Activated naive CD8-positive, alpha-beta T cell treated with anti-CD3 and anti-CD28 coated beads, Interleukin-2, amount 10 ng/mL, durations not matched to agents 7 days and 5 days (primary cell): ENCODE results near the gene TAB2. TPM values are rescaled to one million over a fixed set of nuclear protein-coding genes. Genes with fewer than 3 reads are reported as not detected.

ENCODE experiments used
- ATAC-seq: fragments of 150-1000 bp; cut with Tn5 transposase; one replicate; pipeline ENCODE4 v1.10.0; 2021; ENCODE audit warnings: low read depth, moderate library complexity
- POLR2A ChIA-PET: fragments of 350-600 bp; sonication (Branson Sonifier 250); formaldehyde crosslinking; loops from one replicate; lab custom pipeline; 2021; ENCODE audit warnings: antibody characterized with exemption; lab: Charles Lee
- DNase-seq: peaks from one replicate; pipeline ENCODE4 v3.0.0; 2021
- H3K27ac Mint-ChIP-seq: one replicate; pipeline ENCODE4 v1.8.0; 2022; ENCODE audit warnings: mild to moderate bottlenecking, mixed read lengths
- H3K27me3 Mint-ChIP-seq: one replicate; pipeline ENCODE4 v1.8.0; 2022; ENCODE audit warnings: mild to moderate bottlenecking, moderate library complexity, mixed read lengths
- H3K36me3 Mint-ChIP-seq: one replicate; pipeline ENCODE4 v1.8.0; 2021; ENCODE audit warnings: mild to moderate bottlenecking, mixed read lengths
- H3K4me1 Mint-ChIP-seq: one replicate; pipeline ENCODE4 v1.8.0; 2021; ENCODE audit warnings: mixed read lengths
- H3K4me3 Mint-ChIP-seq: one replicate; pipeline ENCODE4 v1.8.0; 2022; ENCODE audit warnings: mild to moderate bottlenecking, moderate library complexity, mixed read lengths
- H3K9me3 Mint-ChIP-seq: one replicate; pipeline ENCODE4 v1.8.0; 2021; ENCODE audit warnings: mixed read lengths
- total RNA-seq, 2 experiments: library from RNA; stranded (reverse); gene quantifications; one replicate each; pipeline ENCODE4 v1.2.3, GENCODE V29; 2021

The TAB2 gene, protein sequence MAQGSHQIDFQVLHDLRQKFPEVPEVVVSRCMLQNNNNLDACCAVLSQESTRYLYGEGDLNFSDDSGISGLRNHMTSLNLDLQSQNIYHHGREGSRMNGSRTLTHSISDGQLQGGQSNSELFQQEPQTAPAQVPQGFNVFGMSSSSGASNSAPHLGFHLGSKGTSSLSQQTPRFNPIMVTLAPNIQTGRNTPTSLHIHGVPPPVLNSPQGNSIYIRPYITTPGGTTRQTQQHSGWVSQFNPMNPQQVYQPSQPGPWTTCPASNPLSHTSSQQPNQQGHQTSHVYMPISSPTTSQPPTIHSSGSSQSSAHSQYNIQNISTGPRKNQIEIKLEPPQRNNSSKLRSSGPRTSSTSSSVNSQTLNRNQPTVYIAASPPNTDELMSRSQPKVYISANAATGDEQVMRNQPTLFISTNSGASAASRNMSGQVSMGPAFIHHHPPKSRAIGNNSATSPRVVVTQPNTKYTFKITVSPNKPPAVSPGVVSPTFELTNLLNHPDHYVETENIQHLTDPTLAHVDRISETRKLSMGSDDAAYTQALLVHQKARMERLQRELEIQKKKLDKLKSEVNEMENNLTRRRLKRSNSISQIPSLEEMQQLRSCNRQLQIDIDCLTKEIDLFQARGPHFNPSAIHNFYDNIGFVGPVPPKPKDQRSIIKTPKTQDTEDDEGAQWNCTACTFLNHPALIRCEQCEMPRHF
- total RNA-seq = 100 to 1,000 TPM; 115 to 130 TPM

DNA sequence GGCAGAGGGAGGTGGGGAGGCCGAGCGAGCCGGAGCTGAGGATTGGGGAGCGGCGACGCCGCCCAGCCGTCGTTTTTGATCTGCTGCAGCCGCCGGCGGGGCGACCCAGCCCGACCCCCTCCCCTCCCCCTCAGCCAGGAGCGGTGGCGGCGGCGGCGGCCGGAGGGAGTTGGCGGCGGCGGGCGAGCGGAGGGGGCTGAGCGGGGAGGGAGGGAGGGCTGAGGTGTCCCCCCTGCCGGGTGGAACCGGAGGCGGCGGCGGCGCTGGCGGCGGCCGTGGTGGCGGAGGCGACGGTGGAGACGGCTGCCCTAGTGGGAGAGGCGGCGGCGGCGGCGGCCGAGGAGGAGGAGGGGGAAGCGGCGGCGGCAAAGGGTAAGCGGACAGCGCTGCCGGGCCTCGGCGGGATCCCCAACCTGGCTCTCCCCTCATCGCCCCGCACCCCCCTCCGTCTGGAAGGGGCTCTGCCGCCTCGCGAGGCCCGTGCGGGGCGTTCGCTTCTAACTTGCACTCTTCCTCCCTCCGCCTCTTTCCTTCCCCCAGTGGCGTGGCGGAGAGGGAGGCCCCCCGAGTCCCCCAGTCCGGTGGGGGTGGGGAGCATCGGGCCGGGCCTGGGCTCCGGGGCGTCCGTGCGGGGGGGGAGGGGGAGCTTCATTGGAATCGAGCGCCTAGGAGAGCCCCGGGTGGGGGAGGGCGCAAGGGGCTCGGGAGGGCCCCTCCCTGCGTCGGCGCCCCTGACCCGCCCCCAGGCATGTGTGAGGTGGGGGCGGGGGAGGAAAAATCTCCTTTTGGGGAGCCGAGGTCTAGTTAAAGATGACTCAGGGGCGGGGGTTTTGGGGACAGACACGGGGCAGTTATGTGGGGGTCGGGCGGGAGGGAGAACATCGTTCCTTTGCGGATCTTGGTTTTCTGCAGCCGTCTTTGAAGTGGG lies at the start of gene TAB2:
TAB2 (plus strand) TSS at position 69 of the 928 bp plus-strand sequence. CDS start 52,286 bp downstream, outside the sequence.
- peaks cover 8% of the 10 kb centered on the region for H3K9me3 Mint-ChIP-seq
- H3K4me1 Mint-ChIP-seq = peaks cover 33% of the 10 kb centered on the region
- peaks cover 26% of the 10 kb centered on the region for H3K36me3 Mint-ChIP-seq
- POLR2A ChIA-PET = interaction anchor here (0.6 to 4.6 kb wide), 43 partner anchors 7 to 286 kb away, joined by 3 to 31 read pairs (median 4); no protein-coding TSS in a partner anchor
- DNase-seq (peak; percentile 79), ATAC-seq (peak; percentile 38)
- peak within 1 kb of the TSS; percentile 87 for H3K4me3 Mint-ChIP-seq
- no peaks in the 10 kb centered on the region for H3K27me3 Mint-ChIP-seq
- peak within 1 kb of the TSS; percentile 90 for H3K27ac Mint-ChIP-seq

GRCh38 chr6:149268146-149268545 lies 49.4 kb upstream of the TAB2 start:
- DNase-seq (no peak), ATAC-seq (no peak)
- Mint-ChIP-seq H3K4me1 (peaks cover 51% of the 10 kb centered on the region), H3K9me3 (no peaks in the 10 kb centered on the region), H3K27ac (no peak overlapping the region), H3K27me3 (no peaks in the 10 kb centered on the region), H3K36me3 (peaks cover 20% of the 10 kb centered on the region), H3K4me3 (no peak overlapping the region)
- POLR2A ChIA-PET = interaction anchor here (1.0 kb wide), 1 partner anchor 49 kb away, joined by 3 read pairs; the partner anchor contains the start of gene TAB2

DNA sequence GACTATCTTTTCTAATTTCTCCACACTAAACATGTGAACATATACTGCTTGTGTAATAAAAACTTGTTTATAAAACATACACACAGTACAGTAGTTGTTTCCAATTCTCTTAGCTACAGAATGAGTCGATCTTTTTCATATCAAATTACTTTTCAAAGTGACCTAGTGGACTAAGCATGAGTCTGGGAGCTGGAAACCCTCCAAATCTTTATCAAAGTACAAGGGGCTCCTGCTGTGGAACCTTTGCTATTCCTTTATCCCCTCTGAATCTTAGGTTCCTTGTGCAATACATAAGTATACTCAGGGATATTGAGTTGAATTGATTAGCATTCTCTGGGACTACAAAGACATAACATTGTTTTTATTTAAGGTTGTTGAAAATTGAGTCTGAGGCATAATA lies 48.7 kb upstream of the TAB2 start:
- DNase-seq (no peak), ATAC-seq (no peak)
- peaks cover 54% of the 10 kb centered on the region for H3K4me1 Mint-ChIP-seq
- H3K27me3 Mint-ChIP-seq = no peaks in the 10 kb centered on the region
- H3K9me3 Mint-ChIP-seq = peaks cover 1% of the 10 kb centered on the region
- peaks cover 22% of the 10 kb centered on the region for H3K36me3 Mint-ChIP-seq
- H3K27ac Mint-ChIP-seq = no peak overlapping the region
- POLR2A ChIA-PET = no interaction called here
- no peak overlapping the region for H3K4me3 Mint-ChIP-seq

DNA sequence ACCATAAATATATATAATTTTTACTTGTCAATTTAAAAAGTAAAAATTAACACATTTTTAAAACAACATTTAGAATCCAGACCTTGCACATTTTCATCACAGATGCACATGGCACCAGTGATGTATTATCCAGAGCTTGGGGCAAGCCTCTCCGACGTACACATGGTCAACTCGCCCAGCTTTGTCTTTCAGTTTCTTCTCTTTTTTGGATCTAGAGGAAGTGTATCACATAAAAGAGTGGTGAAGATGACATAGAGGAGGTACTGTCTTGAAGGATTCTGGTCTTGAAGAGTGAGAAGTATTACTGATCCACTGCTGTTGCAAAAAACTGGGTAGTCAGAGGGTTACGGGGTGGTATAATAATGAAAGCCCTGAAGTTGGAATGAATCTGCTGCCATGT lies 46.9 kb upstream of the TAB2 start:
- Mint-ChIP-seq H3K9me3 (peaks cover 4% of the 10 kb centered on the region), H3K4me3 (no peak overlapping the region), H3K27ac (no peak overlapping the region), H3K27me3 (no peaks in the 10 kb centered on the region), H3K36me3 (peaks cover 23% of the 10 kb centered on the region), H3K4me1 (peaks cover 43% of the 10 kb centered on the region)
- DNase-seq = no peak
- ATAC-seq = no peak
- POLR2A ChIA-PET = interaction anchor here (1.0 to 2.6 kb wide), 3 partner anchors 8 to 47 kb away, joined by 3 to 14 read pairs (median 5); partner anchors contain the start of gene TAB2

DNA sequence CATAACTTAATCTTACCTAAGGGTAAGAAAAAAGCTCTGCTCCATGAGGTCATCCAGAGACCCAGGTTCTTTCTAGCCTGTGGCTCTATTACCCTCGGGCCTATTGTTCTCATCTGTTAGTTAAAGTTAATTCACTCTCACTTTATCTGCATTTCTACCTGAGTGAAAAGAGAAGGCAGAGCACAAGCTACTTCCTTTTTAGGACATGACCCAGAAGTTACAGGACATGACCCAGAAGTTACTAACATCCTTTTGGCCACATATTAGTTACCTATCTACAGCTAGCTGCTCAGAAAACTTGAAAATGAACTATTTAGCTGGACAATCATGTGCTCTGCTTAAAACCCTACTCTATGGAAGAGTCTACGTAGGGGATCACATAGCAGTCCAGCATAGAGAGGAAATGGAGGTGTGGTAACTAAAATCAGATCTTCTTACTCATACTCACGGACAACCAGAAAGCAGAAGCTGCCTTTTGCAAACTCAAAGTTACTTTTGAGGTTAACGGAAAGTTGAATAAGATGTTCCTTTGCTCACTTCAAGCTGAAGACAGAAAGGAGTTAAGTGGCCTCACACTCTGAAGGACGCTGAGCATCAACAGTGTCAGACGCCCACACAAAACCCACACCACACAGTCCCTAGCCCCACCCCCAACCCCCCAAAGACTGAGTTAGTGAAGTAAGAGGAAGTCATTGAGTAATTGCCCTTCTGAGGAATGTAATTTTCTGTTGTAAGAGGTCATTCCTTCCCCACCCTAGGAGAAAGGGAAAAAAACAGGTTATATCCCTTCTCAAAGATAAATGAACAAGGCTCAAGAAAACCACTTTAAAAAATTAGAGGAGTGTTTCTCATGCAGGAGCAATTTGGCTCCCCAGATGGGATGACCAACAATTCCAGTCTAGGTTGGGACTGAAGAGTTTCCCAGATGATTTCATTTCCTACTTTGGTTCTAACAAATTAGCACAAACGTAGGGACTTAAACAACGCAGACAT lies 45.9 kb upstream of the TAB2 start:
- peaks cover 5% of the 10 kb centered on the region for H3K9me3 Mint-ChIP-seq
- peaks cover 38% of the 10 kb centered on the region for H3K4me1 Mint-ChIP-seq
- H3K4me3 Mint-ChIP-seq = peak overlapping the region; percentile 78
- POLR2A ChIA-PET = interaction anchor here (1.0 to 2.6 kb wide), 4 partner anchors 9 to 176 kb away, joined by 3 to 14 read pairs (median 4); partner anchors contain the start of gene TAB2
- DNase-seq (no peak), ATAC-seq (peak; percentile 84)
- peak overlapping the region; percentile 93 for H3K27ac Mint-ChIP-seq
- H3K27me3 Mint-ChIP-seq = no peaks in the 10 kb centered on the region
- H3K36me3 Mint-ChIP-seq = peaks cover 21% of the 10 kb centered on the region

DNA sequence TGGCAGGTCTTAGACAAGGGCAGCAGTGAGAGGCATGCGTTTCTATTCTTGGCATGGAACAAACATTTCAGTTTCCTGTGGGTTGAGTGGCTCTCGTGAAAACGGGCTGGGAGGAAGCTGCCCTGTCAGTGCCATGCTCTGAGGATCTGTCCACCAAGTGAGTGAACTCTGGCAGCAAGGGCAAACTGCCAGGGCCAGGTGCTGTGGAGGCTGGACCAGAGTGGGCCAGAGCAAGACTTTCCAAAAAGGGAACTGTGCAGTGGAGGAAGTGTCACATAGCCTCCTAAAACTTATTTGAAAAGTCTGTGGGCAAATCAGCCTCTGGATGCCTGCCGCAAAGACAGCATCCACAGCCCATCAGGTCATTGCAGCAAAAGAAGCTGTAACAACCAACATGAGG lies 44.2 kb upstream of the TAB2 start:
- DNase-seq = no peak
- peak overlapping the region; percentile 4 for H3K4me3 Mint-ChIP-seq
- peaks cover 35% of the 10 kb centered on the region for H3K4me1 Mint-ChIP-seq
- ATAC-seq = peak; percentile 21
- peaks cover 6% of the 10 kb centered on the region for H3K9me3 Mint-ChIP-seq
- POLR2A ChIA-PET = interaction anchor here (1.2 kb wide), 1 partner anchor 44 kb away, joined by 3 read pairs; the partner anchor contains the start of gene TAB2
- H3K27ac Mint-ChIP-seq = peak overlapping the region; percentile 30
- H3K36me3 Mint-ChIP-seq = peaks cover 20% of the 10 kb centered on the region
- H3K27me3 Mint-ChIP-seq = no peaks in the 10 kb centered on the region

DNA sequence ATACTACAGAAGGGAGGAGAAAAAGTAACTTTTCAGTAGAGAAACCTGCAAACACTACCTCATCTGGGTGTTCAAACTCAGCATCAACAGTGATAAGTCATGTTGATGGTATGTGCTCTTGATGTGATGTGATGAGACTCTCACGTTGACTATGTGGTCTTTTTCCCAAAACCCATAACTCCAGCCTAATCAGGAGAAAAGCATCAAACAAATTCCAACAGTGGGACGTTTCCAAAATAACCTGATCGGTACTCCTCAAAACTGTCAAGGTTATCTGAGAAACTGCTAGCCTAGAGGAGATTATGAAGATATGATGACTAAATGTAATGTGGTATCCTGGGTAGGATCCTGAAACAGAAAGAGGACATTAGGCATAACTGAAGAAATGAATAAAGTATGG lies 41.9 kb upstream of the TAB2 start:
- no peak for DNase-seq
- H3K4me3 Mint-ChIP-seq = no peak overlapping the region
- no peak overlapping the region for H3K27ac Mint-ChIP-seq
- no peak for ATAC-seq
- peaks cover 16% of the 10 kb centered on the region for H3K36me3 Mint-ChIP-seq
- peaks cover 6% of the 10 kb centered on the region for H3K9me3 Mint-ChIP-seq
- no peaks in the 10 kb centered on the region for H3K27me3 Mint-ChIP-seq
- POLR2A ChIA-PET = no interaction called here
- peaks cover 46% of the 10 kb centered on the region for H3K4me1 Mint-ChIP-seq

GRCh38 chr6:149277621-149278020 lies 39.9 kb upstream of the TAB2 start:
- peaks cover 6% of the 10 kb centered on the region for H3K9me3 Mint-ChIP-seq
- POLR2A ChIA-PET = interaction anchor here (1.5 kb wide), 1 partner anchor 40 kb away, joined by 4 read pairs; the partner anchor contains the start of gene TAB2
- H3K4me3 Mint-ChIP-seq = no peak overlapping the region
- DNase-seq (no peak), ATAC-seq (no peak)
- no peak overlapping the region for H3K27ac Mint-ChIP-seq
- no peaks in the 10 kb centered on the region for H3K27me3 Mint-ChIP-seq
- peaks cover 27% of the 10 kb centered on the region for H3K4me1 Mint-ChIP-seq
- H3K36me3 Mint-ChIP-seq = peaks cover 7% of the 10 kb centered on the region

DNA sequence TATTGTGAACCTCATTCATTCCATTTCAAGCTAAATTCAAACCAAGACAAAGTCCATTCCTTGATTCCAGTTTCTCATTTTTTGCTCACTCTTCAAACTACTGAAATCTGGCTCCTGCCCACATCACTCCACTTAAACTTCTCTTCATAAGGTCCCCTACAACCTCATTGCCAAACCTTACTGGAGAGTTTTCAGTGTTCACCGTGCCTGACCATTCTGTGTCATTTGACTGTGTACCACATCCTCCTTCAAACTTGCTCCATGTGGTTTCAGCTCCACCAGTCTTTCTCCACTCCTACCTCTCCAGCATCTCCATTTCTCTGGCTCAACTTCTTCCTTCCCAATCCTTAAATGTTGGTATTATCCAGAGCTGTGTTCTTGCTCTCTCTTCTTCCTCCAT lies 38.5 kb upstream of the TAB2 start:
- H3K27ac Mint-ChIP-seq = no peak overlapping the region
- H3K36me3 Mint-ChIP-seq = peaks cover 4% of the 10 kb centered on the region
- H3K27me3 Mint-ChIP-seq = no peaks in the 10 kb centered on the region
- peak; percentile 86 for ATAC-seq
- no peak for DNase-seq
- no peak overlapping the region for H3K4me3 Mint-ChIP-seq
- peaks cover 22% of the 10 kb centered on the region for H3K4me1 Mint-ChIP-seq
- POLR2A ChIA-PET = no interaction called here
- peaks cover 5% of the 10 kb centered on the region for H3K9me3 Mint-ChIP-seq

DNA sequence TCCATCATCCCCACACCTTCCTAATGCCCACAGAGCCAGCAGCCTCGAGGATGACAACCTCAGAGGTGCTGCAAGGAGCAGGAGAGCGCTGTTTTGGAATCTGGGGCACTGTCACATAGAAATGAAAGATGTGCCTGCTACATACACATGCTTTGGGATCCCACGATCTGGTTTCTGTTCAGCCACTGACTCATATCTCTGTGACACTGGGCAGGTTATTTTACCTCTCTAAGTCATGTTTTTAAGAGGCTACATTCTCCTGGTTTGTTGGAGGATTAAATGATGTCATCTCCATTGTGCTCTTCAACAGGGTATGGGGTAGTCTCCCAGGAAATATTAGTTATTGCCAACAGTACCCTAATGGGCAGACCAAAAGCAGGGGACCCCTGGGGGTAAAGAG lies 32.6 kb upstream of the TAB2 start:
- ATAC-seq = peak; percentile 78
- no peaks in the 10 kb centered on the region for H3K27me3 Mint-ChIP-seq
- no peak overlapping the region for H3K27ac Mint-ChIP-seq
- H3K4me3 Mint-ChIP-seq = no peak overlapping the region
- H3K9me3 Mint-ChIP-seq = no peaks in the 10 kb centered on the region
- POLR2A ChIA-PET = no interaction called here
- DNase-seq = no peak
- H3K4me1 Mint-ChIP-seq = peaks cover 26% of the 10 kb centered on the region
- H3K36me3 Mint-ChIP-seq = peaks cover 4% of the 10 kb centered on the region

GRCh38 chr6:149285626-149286025 lies 31.9 kb upstream of the TAB2 start:
- no peak for ATAC-seq
- Mint-ChIP-seq H3K27me3 (no peaks in the 10 kb centered on the region), H3K9me3 (no peaks in the 10 kb centered on the region), H3K4me3 (no peak overlapping the region), H3K27ac (no peak overlapping the region), H3K4me1 (peaks cover 25% of the 10 kb centered on the region), H3K36me3 (peaks cover 4% of the 10 kb centered on the region)
- DNase-seq = no peak
- POLR2A ChIA-PET = no interaction called here

DNA sequence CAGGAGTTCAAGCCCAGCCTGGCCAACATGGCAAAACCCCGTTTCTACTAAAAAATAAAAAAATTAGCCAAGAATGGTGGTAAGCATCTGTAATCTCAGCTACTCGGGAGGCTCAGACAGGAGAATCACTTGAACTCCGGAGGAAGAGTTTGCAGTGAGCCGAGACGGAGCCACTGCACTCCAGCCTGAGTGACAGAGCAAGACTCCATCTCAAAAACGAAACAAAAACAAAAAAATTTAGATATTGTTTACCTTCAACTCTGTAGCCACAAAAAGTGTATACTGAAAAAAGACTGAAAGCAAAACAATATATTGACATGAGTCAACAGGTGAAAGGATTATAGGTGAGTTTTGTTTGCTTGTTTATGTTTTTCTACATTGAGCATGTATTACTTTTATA lies 30.6 kb upstream of the TAB2 start:
- no peak overlapping the region for H3K27ac Mint-ChIP-seq
- no peak for DNase-seq
- H3K36me3 Mint-ChIP-seq = peaks cover 4% of the 10 kb centered on the region
- H3K4me1 Mint-ChIP-seq = peaks cover 24% of the 10 kb centered on the region
- H3K4me3 Mint-ChIP-seq = no peak overlapping the region
- H3K9me3 Mint-ChIP-seq = no peaks in the 10 kb centered on the region
- POLR2A ChIA-PET = no interaction called here
- no peaks in the 10 kb centered on the region for H3K27me3 Mint-ChIP-seq
- no peak for ATAC-seq
